ENCODE measurements around the gene CYP2J2. TPM values are rescaled to one million over a fixed set of nuclear protein-coding genes. Genes with fewer than 3 reads are reported as not detected.

Gene CYP2J2
- polyA plus RNA-seq, 1 donor: 21.3 TPM

DNA sequence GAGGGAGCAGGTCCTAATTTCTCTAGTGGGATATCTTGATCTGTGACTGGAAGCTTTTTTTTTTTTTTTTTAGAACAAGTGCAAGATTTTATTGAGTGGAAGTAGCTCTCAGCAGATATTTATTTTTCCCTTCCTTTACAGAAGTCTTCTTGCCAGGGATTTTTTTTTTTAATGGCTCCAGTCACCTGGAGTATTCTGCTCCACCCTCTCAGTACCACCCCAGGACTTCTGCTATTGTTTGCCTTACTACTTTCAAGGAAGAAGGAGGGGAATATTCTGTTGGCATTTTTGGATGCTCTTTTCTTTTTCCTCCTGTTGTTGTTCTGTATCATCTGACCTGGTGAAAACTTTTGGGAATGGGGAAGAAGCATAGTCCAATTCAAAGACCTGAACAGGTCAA lies 23.1 kb upstream of the CYP2J2 start:
- peaks cover 3% of the 10 kb centered on the region for H3K4me1 ChIP-seq (ENCODE audit: control insufficient read depth, insufficient read depth, low read length)
- no peak for DNase-seq
- no peak overlapping the region for H3K4me3 ChIP-seq (ENCODE audit: low read length)
- no peaks in the 10 kb centered on the region for H3K27me3 ChIP-seq (ENCODE audit: control insufficient read depth, insufficient read depth, low read length)
- H3K36me3 ChIP-seq (ENCODE audit: control insufficient read depth, insufficient read depth, low read length): no peaks in the 10 kb centered on the region
- no peaks in the 10 kb centered on the region for H3K9me3 ChIP-seq (ENCODE audit: control insufficient read depth, low read depth, low read length)
- no peak overlapping the region for H3K27ac ChIP-seq (ENCODE audit: low read length)

DNA sequence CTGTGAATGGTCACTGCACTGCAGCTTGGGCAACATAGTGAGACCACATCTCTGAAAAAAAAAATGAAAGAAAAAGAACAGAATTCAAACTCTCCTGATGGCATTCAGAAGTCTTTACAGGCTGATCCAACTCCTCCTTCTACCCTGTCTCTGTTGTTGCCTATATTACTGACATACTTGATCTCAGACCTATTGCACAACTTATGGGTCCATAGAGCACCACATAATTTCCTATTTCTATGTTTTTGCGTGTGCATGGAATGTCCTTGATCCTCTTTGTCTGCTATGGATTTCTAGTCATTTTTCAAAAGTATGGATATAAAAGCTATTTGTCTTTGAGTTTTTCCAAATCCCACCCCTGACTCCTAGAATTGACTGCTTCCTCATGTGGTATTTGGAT lies 22.4 kb upstream of the CYP2J2 start:
- no peaks in the 10 kb centered on the region for H3K9me3 ChIP-seq (ENCODE audit: control insufficient read depth, low read depth, low read length)
- no peaks in the 10 kb centered on the region for H3K27me3 ChIP-seq (ENCODE audit: control insufficient read depth, insufficient read depth, low read length)
- no peak overlapping the region for H3K27ac ChIP-seq (ENCODE audit: low read length)
- no peak for DNase-seq
- no peaks in the 10 kb centered on the region for H3K36me3 ChIP-seq (ENCODE audit: control insufficient read depth, insufficient read depth, low read length)
- 14% methylated on average over 1 of the region's 1 CpG for WGBS (ENCODE audit: insufficient coverage, low lambda C conversion rate)
- peaks cover 3% of the 10 kb centered on the region for H3K4me1 ChIP-seq (ENCODE audit: control insufficient read depth, insufficient read depth, low read length)
- no peak overlapping the region for H3K4me3 ChIP-seq (ENCODE audit: low read length)

DNA sequence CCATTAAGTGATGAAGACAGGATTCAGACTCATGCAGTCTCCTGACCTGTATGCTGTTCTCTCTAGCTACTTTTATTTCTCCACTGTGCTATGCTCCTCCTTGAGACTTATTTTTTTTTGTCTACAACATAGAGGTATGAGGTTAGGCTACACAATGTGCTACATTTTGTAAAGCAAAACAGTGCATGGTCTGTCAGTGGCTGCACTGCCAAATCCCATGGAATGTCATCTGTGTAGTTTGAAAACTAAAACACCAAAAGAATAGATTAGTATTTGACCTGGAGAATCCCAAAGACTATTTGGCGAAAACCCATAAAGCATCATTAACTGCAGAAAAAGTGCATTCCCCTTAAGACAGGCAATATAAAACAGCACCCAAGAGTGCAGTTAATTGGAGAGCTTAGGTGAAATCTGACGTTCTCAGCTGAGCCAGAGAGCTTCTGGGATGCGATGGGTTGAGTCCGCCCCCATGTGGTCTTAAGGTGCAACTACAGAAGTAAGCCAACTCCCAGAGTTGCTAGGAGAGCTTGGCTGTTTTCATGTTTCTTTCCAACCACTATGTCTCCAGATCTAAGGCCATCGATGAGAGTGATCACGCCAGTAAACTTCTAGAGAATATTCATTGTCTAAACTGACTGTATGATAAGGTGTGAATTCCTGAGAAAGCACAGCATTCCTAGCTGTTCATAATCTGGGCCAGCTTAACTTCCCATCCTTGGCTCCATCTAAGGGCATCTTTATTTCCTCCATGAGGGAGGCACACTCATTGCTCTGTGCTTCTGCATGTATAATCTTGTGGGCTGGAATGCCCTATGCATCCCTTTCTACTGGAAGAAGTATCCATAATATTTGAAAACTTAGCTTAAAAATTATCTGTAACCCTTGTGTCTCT lies 20.7 kb upstream of the CYP2J2 start:
- H3K27me3 ChIP-seq (ENCODE audit: control insufficient read depth, insufficient read depth, low read length): no peaks in the 10 kb centered on the region
- no peaks in the 10 kb centered on the region for H3K36me3 ChIP-seq (ENCODE audit: control insufficient read depth, insufficient read depth, low read length)
- H3K9me3 ChIP-seq (ENCODE audit: control insufficient read depth, low read depth, low read length): no peaks in the 10 kb centered on the region
- no peak overlapping the region for H3K27ac ChIP-seq (ENCODE audit: low read length)
- DNase-seq: peak; percentile 60 to 68
- no peak overlapping the region for H3K4me3 ChIP-seq (ENCODE audit: low read length)
- WGBS (ENCODE audit: insufficient coverage, low lambda C conversion rate): 20% methylated on average over 1 of the region's 6 CpGs
- H3K4me1 ChIP-seq (ENCODE audit: control insufficient read depth, insufficient read depth, low read length): peaks cover 3% of the 10 kb centered on the region

DNA sequence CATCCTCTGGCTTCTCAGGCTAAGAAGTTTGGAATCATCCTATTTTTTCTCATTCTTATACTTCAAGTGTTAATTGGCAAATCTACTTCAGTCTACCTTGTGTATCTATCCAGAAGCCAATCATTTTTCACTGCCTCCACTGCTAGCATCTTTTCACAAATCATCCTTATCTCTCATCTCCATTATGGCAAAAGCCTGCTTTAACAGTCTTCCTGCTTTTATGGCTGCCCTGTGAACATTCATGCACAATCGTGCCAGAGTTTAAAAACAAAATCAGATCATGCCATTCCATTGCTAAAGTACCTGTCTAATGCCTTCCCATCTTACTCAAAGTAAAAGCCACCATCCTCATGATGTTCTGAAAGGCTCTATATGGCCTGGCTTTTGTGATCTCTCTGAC lies 19.2 kb upstream of the CYP2J2 start:
- Histone ChIP-seq H3K27ac (ENCODE audit: low read length) (no peak overlapping the region), H3K9me3 (ENCODE audit: control insufficient read depth, low read depth, low read length) (no peaks in the 10 kb centered on the region), H3K36me3 (ENCODE audit: control insufficient read depth, insufficient read depth, low read length) (no peaks in the 10 kb centered on the region), H3K27me3 (ENCODE audit: control insufficient read depth, insufficient read depth, low read length) (no peaks in the 10 kb centered on the region), H3K4me1 (ENCODE audit: control insufficient read depth, insufficient read depth, low read length) (peaks cover 3% of the 10 kb centered on the region), H3K4me3 (ENCODE audit: low read length) (no peak overlapping the region)
- no CpG with 5 or more reads among the region's 1 CpG for WGBS (ENCODE audit: insufficient coverage, low lambda C conversion rate)
- DNase-seq: no peak

DNA sequence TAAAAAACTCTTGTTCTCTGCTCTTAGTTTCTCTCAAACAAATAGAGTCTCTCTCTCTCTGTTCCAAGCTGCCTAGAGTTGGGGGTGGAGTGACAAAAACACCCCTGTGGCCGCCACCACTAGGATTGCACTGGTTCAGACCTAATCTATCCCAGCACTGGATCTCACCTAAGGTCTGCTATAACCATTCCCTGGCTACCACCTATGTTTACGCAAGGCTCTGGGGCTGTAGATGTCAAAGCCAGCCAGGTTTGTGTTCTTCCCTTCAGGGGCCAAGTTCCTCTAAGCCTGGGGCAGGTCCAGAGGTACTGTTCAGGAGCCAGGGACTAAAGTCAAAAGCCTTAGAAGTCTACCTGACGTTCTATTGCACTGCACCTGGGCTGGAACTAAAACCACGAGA lies 12.8 kb upstream of the CYP2J2 start:
- no peak overlapping the region for H3K4me3 ChIP-seq (ENCODE audit: low read length)
- no peaks in the 10 kb centered on the region for H3K9me3 ChIP-seq (ENCODE audit: control insufficient read depth, low read depth, low read length)
- no peak overlapping the region for H3K27ac ChIP-seq (ENCODE audit: low read length)
- H3K4me1 ChIP-seq (ENCODE audit: control insufficient read depth, insufficient read depth, low read length): no peaks in the 10 kb centered on the region
- H3K27me3 ChIP-seq (ENCODE audit: control insufficient read depth, insufficient read depth, low read length): no peaks in the 10 kb centered on the region
- no peak for DNase-seq
- no peaks in the 10 kb centered on the region for H3K36me3 ChIP-seq (ENCODE audit: control insufficient read depth, insufficient read depth, low read length)
- no CpG with 5 or more reads among the region's 4 CpGs for WGBS (ENCODE audit: insufficient coverage, low lambda C conversion rate)

DNA sequence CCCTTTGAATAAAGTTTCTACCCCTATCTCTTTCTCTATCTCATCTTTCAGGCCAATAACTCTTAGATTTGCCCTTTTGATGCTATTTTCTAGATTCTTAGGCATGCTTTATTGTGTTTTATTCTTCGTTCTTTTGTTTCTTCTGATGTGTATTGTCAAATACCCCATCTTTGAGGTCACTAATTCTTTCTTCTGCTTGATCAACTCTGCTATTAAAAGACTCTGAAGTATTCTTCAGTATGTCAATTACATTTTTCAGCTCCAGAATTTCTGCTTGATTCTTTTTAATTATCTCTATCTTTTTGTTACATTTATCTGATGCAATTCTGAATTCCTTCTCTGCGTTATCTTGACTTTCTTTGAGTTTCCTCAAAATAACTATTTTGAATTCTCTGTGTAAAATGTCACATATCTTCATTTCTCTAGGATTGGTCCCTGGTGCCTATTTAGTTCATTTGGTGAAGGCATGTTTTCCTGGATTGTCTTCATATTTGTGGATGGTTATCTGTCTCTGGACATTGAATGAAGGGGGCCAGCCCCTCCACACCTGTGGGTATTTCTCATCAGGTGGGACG lies 11.2 kb upstream of the CYP2J2 start:
- WGBS (ENCODE audit: insufficient coverage, low lambda C conversion rate): 100% methylated on average over 1 of the region's 3 CpGs
- no peaks in the 10 kb centered on the region for H3K4me1 ChIP-seq (ENCODE audit: control insufficient read depth, insufficient read depth, low read length)
- no peaks in the 10 kb centered on the region for H3K9me3 ChIP-seq (ENCODE audit: control insufficient read depth, low read depth, low read length)
- no peaks in the 10 kb centered on the region for H3K27me3 ChIP-seq (ENCODE audit: control insufficient read depth, insufficient read depth, low read length)
- H3K27ac ChIP-seq (ENCODE audit: low read length): no peak overlapping the region
- H3K4me3 ChIP-seq (ENCODE audit: low read length): no peak overlapping the region
- no peaks in the 10 kb centered on the region for H3K36me3 ChIP-seq (ENCODE audit: control insufficient read depth, insufficient read depth, low read length)
- no peak for DNase-seq

DNA sequence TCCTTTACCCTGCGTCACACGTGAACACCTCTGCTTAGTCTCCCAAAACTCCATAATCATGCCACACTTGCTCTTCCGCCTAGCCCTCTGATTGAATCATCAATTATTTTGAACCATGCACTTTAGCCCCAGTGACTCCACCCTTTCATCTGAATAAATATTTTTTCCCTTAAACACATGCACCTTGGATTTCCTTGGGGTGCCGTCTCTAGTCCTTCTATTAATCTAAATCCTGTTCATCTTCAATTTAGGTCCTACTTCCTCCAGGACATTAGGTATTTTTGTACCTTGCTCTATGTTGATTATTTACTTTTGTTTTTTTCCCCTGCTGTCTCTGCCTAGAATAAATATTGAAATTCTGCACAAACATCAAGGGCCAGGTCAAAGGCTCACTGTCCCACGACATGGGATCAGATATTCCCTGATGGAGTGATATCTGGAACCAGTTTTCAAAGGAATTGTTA lies 9.8 kb upstream of the CYP2J2 start:
- no peaks in the 10 kb centered on the region for H3K27me3 ChIP-seq (ENCODE audit: control insufficient read depth, insufficient read depth, low read length)
- H3K4me3 ChIP-seq (ENCODE audit: low read length): no peak overlapping the region
- no peak overlapping the region for H3K27ac ChIP-seq (ENCODE audit: low read length)
- H3K9me3 ChIP-seq (ENCODE audit: control insufficient read depth, low read depth, low read length): no peaks in the 10 kb centered on the region
- no CpG with 5 or more reads among the region's 5 CpGs for WGBS (ENCODE audit: insufficient coverage, low lambda C conversion rate)
- H3K36me3 ChIP-seq (ENCODE audit: control insufficient read depth, insufficient read depth, low read length): no peaks in the 10 kb centered on the region
- no peaks in the 10 kb centered on the region for H3K4me1 ChIP-seq (ENCODE audit: control insufficient read depth, insufficient read depth, low read length)
- DNase-seq: no peak

DNA sequence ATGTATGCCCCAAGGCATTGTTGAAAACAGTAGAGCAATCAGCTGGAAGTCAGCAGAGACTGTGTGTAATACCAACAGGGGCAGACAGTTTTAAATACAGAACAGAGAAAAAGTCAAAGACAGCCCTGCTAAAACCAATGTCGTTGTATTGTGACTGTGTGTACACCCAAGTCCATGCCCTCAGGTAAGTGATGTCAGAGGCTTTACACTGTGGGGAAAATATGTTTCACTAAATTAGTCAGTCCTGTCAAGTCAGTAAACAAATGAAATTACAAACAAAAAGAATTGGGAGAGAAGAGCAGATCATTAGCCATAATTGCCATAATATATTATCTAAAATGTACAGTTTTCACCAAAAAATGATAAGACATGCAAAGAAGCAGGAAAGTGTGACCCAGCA lies 2.4 kb upstream of the CYP2J2 start:
- no peak overlapping the region for H3K4me3 ChIP-seq (ENCODE audit: low read length)
- WGBS (ENCODE audit: insufficient coverage, low lambda C conversion rate): no CpG with 5 or more reads among the region's 1 CpG
- DNase-seq: no peak

DNA sequence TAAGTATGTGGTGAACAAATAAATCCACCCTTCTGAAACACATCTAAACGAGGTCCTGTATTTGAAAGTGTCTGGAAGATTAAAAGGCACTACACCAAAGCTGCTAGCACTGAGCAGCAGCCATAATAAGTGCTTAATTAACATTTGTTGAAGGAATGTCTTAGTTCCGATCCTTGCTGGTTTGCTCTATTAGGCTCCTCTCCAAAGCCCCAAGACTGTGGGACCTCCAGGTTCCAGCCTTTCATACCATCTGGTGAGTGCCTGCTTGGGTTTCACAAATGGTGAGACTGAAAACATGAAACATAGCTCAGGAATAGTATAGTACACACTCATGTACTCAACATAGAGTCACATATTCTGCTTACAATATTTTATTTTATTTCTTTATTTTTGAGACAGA lies 640 bp upstream of the CYP2J2 start:
- no peak overlapping the region for H3K4me3 ChIP-seq (ENCODE audit: low read length)
- no peaks in the 10 kb centered on the region for H3K4me1 ChIP-seq (ENCODE audit: control insufficient read depth, insufficient read depth, low read length)
- no peak overlapping the region for H3K27ac ChIP-seq (ENCODE audit: low read length)
- WGBS (ENCODE audit: insufficient coverage, low lambda C conversion rate): no CpG with 5 or more reads among the region's 2 CpGs
- no peaks in the 10 kb centered on the region for H3K27me3 ChIP-seq (ENCODE audit: control insufficient read depth, insufficient read depth, low read length)
- no peaks in the 10 kb centered on the region for H3K36me3 ChIP-seq (ENCODE audit: control insufficient read depth, insufficient read depth, low read length)
- peaks cover 3% of the 10 kb centered on the region for H3K9me3 ChIP-seq (ENCODE audit: control insufficient read depth, low read depth, low read length)
- no peak for DNase-seq

More for the DNA sequence above, 2.4 kb upstream of the CYP2J2 start:
- Histone ChIP-seq H3K27ac (ENCODE audit: low read length) (no peak overlapping the region), H3K36me3 (ENCODE audit: control insufficient read depth, insufficient read depth, low read length) (no peaks in the 10 kb centered on the region), H3K9me3 (ENCODE audit: control insufficient read depth, low read depth, low read length) (peaks cover under 1% of the 10 kb centered on the region), H3K4me1 (ENCODE audit: control insufficient read depth, insufficient read depth, low read length) (no peaks in the 10 kb centered on the region), H3K27me3 (ENCODE audit: control insufficient read depth, insufficient read depth, low read length) (no peaks in the 10 kb centered on the region)

DNA sequence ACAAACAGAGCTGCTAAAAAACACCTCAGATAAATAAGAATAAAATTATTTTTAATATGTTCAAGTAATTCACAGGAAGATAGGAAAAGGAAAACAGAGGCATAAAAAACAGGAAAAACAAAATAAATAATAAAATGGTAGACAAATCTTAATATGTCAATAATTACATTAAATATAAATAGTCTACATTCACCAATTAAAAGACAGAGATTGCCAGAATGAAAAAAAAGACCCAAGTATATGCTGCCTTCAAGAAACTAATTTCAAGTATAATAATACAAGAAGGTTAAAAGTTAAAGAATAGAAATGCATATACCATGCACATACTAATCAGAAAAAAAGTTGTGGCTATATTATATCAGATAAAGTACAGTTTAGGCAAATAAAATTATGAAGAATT lies 1.9 kb downstream of the CYP2J2 start:
- Histone ChIP-seq H3K27me3 (ENCODE audit: control insufficient read depth, insufficient read depth, low read length) (no peaks in the 10 kb centered on the region), H3K4me3 (ENCODE audit: low read length) (no peak overlapping the region), H3K27ac (ENCODE audit: low read length) (no peak overlapping the region), H3K36me3 (ENCODE audit: control insufficient read depth, insufficient read depth, low read length) (no peaks in the 10 kb centered on the region), H3K4me1 (ENCODE audit: control insufficient read depth, insufficient read depth, low read length) (peaks cover 5% of the 10 kb centered on the region), H3K9me3 (ENCODE audit: control insufficient read depth, low read depth, low read length) (peaks cover 3% of the 10 kb centered on the region)
- DNase-seq: no peak
